GM19397 (cell line): Measurements from ENCODE around the gene LRCOL1.

Source experiments
- ATAC-seq: cut with Tn5 transposase; IDR thresholded peaks from one replicate; pipeline ENCODE4 v1.9.1; 2021; ENCODE audit warnings: mild to moderate bottlenecking, moderate library complexity; ENCODE audit not compliant: unreplicated experiment

Gene LRCOL1

GRCh38 chr12:132637811-132638210 is 27.4 kb upstream of the LRCOL1 start:
- no peak for ATAC-seq

GRCh38 chr12:132635076-132635955 is 24.9 kb upstream of the LRCOL1 start:
- no peak for ATAC-seq

- no peak for ATAC-seq
These were observed 24.1 kb upstream of the LRCOL1 start for GRCh38 chr12:132634411-132634990.

GRCh38 chr12:132633901-132634300 is 23.5 kb upstream of the LRCOL1 start:
- no peak for ATAC-seq

GRCh38 chr12:132633398-132633797 is 23.0 kb upstream of the LRCOL1 start:
- ATAC-seq: no peak

- no peak for ATAC-seq
These were observed 22.3 kb upstream of the LRCOL1 start for GRCh38 chr12:132632521-132633228.

- no peak for ATAC-seq
These were observed 21.3 kb upstream of the LRCOL1 start for GRCh38 chr12:132631666-132632065.

- ATAC-seq: no peak
These were observed 20.3 kb upstream of the LRCOL1 start for GRCh38 chr12:132630672-132631071.

GRCh38 chr12:132629330-132629729 is 18.9 kb upstream of the LRCOL1 start:
- no peak for ATAC-seq

- no peak for ATAC-seq
These were observed 15.5 kb upstream of the LRCOL1 start for GRCh38 chr12:132625731-132626430.

- ATAC-seq: no peak
These were observed 14.7 kb upstream of the LRCOL1 start for GRCh38 chr12:132624910-132625630.

- no peak for ATAC-seq
These were observed 13.9 kb upstream of the LRCOL1 start for GRCh38 chr12:132624186-132624855.

GRCh38 chr12:132623072-132623869 is 12.9 kb upstream of the LRCOL1 start:
- no peak for ATAC-seq

- no peak for ATAC-seq
These were observed 12.2 kb upstream of the LRCOL1 start for GRCh38 chr12:132622437-132623071.

- ATAC-seq: no peak
These were observed 11.5 kb upstream of the LRCOL1 start for GRCh38 chr12:132621657-132622435.

GRCh38 chr12:132620899-132621656 is 10.7 kb upstream of the LRCOL1 start:
- no peak for ATAC-seq
